Caki2 (cell line): ENCODE measurements around the gene SOX2. TPM values are rescaled to one million over a fixed set of nuclear protein-coding genes. Genes with fewer than 3 reads are reported as not detected.

Experiments
- DNase-seq: peaks from one replicate; pipeline ENCODE4 v3.0.0-alpha.2; 2015; ENCODE audit warnings: low read depth
- in situ Hi-C: cut with HindIII; loops from 2 replicates; pipeline ENCODE4 v1.10.0; 2016; ENCODE audit warnings: low sequenced_read_pairs, low pct_unique_long_range_greater_than_20kb, mixed read lengths
- total RNA-seq: library from RNA; depleted of rRNA; stranded (reverse); fragments of >200 nt; shearing (Covaris generic); gene quantifications from 2 replicates; pipeline ENCODE4 v1.2.3, GENCODE V29; 2014; ENCODE audit warnings: low replicate concordance

The SOX2 gene
- total RNA-seq, 1 experiment from 2014 or later = not detected

DNA sequence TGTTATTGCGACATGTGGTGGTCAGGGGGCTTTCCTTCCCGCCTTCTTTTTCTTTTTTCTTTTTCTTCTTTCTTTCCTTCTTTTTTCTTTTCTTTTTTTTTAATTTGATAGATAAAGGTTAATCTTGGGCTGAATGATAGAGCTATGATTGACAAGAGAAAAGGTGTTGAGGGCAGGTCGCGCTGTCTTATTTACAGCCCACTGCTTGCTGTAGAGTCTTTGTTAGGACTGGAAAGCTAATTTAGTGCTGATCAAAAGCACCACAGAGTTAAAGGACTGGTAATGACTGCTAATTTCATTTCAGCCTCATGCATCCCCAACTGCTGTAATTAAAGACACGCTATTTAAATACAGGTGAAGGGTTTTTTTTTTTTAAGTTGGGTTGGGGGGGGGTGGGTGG lies 10.6 kb upstream of the SOX2 start:
- in situ Hi-C loops = no loop called here
- no peak for DNase-seq

DNA sequence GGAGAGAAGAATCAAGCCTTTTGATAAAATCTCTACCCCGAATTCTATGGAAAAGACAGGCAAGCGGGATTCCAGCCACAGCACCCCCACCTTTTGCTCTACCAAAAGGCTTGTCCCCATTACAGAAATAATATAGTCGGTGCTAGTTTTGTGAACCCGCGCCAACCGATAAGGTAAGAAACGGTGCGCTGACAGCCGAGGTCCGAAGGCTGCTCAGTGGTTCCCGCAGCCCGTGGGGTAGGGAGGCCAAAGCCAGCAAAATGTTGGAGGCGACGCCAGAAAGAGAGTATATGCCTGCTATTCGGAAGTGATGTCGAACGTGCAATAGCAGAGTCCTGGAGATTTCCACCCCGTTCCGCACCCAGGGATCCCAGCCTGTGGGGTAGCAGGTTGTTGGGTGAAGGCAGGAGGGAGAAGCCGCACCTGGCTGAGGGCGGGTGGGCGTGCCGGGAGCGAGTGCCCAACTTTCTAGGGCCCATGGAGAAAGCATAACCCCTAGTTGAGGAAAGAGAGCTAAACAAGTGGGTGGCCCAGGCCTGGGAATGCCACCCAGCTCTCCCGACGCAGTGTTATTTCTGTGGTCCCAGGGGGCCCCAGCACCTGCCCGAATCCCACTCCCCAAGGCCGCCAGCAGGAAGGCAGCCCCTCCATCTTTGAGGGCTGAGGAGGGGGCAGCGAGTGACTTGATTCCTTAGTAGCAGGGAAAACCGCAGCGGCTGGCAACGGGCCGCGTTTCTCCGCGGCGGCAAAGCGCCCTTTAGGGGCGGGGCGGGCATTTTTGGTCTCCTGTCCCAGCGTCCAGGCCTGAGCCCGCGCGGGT lies 7.9 kb upstream of the SOX2 start:
- DNase-seq = no peak
- in situ Hi-C loops = no loop called here

DNA sequence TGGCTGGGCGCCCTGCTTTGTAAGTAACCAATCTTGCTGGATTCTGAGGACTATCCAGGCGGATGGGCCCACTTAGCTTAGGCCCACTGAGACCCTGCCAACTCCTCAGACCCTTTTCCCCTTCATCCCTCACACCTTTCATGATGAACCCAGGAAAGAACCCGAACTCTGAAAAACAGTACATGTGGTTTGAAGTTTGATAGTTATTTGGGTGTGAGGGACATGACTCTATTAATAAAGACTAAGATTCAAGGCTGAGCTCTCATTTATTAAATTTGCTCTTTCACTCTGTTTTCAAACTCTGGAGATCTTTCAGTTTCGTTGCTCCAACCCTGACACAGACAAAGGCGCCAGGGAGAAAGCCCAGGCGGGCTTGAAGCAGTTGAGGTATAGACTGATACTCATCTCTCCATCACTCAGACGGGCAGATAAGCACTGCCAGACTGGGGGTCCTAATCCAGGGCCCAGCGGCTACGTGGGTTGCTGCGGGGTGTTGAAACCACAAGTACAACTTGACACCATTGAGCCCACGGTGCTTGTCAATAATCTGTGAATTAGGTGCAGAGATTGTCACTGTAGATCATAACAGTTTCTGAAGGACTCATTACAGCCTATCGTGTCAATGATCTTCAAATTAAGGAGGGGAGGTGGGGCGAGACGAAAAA lies 7.2 kb upstream of the SOX2 start:
- in situ Hi-C loops = no loop called here
- DNase-seq = no peak

DNA sequence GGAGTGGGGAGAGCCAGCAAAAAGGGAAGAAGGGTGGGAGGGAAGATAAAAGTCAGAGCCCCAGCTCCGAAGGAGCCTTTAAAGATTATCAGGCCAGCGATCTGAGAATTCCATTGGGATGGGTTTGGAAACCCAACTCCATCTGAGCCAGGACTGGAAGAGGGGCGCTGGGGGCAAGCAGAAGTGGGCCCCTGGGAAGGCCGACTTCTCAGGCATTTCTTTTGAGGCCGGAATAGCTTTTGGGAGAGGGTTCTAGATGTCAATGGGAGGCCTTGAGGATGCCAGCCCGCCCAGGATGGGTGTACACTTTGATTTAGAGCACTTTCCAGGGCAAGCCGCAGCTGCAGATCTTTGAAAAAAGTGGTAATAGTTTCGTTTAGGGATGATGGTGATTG lies 6.6 kb upstream of the SOX2 start:
- DNase-seq = no peak

DNA sequence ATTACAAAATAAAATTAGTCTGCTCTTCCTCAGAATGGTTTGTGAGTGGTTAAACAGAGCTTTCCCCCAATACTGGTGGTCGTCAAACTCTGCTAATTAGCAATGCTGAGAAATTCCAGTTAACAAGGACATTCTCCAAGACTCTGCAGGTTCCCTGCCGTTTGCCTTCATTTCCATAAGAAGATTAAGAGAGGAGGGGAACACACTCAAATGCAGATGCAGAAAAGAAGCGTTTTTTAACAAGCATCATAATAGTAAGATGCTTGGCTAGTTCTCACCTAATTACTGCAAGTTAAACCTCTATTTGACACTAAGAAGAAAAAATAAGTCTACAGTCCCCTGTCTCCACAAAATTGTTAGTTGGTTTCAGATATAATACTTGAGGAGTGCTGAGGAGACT lies 3.7 kb upstream of the SOX2 start:
- in situ Hi-C loops = no loop called here
- DNase-seq = no peak

More for the DNA sequence above, 6.6 kb upstream of the SOX2 start:
- in situ Hi-C loops = no loop called here

DNA sequence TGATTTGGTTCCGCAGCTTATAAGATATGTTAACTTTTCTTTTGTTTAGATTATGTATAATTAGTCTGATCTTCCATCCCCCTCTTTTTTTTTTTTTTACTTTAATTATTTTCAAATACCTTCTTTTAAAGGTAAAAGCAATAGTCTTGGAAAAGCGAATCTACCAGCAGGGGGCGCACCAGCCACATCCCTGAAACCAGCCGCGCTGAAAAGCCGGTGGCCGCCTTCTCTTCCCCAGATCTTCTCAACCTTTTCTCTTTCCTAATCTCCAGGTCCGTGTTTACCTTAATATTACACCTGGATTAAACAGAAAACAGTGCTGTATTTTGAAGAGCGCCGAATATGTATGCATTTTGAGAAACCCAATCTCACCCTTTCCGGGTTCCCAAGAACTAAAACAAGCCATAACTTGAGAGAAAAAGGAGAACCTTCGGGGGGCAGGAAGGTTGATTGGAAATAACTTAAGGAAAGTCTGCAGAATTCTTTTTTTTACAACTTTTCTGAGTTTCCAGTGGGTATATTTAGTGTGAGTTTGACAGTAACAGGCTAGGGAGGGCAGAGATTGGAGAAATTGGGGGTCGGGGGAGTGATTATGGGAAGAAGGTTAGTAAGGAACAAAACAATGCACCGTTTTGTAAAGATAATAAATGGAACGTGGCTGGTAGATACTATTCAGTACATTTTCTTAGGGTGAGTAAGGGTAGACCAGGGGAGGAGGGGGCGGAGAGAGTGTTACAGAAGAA lies 2.0 kb upstream of the SOX2 start:
- in situ Hi-C loops = no loop called here
- peak; percentile 53 for DNase-seq

DNA sequence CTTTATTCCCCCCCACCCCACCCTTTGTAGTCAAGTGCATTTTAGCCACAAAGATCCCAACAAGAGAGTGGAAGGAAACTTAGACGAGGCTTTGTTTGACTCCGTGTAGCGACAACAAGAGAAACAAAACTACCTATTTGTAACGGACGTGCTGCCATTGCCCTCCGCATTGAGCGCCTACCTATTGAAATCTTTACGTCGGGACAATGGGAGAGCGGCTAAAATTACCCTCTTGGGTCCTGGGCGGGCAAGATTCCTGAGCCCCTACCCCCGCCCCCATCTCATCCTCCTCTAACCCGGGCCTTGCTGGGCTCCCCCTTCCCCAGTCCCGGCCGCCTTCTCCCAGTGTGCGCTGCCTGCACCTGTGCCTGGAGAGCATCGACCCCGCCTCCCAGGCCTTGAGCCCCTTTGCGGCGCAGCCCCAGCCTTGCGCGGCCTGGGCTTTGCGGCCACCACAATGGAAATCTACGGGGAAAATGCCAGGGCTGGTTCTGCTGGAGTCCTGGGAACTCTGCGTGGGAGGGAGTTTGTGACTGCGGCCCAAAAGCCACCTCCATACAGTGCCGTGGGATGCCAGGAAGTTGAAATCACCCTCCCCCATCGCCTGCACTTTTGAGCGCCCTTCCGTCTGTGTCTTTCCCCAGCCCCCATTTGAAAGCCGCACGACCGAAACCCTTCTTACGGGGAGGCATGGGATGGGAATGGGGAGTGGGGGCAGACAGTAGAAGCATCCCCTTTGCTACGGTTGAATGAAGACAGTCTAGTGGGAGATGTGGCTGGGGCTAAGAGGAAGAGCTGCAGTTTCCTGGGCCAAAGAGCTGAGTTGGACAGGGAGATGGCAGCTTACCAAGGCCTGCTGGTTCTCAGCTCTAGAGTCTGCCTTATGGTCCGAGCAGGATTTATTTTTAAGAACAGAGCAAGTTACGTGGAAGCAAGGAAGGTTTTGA lies 1.1 kb upstream of the SOX2 start:
- DNase-seq = no peak
- in situ Hi-C loops = no loop called here

DNA sequence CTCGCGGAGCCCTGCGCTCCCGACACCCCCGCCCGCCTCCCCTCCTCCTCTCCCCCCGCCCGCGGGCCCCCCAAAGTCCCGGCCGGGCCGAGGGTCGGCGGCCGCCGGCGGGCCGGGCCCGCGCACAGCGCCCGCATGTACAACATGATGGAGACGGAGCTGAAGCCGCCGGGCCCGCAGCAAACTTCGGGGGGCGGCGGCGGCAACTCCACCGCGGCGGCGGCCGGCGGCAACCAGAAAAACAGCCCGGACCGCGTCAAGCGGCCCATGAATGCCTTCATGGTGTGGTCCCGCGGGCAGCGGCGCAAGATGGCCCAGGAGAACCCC lies 464 bp downstream of the SOX2 start:
- DNase-seq = no peak
- in situ Hi-C loops = no loop called here

DNA sequence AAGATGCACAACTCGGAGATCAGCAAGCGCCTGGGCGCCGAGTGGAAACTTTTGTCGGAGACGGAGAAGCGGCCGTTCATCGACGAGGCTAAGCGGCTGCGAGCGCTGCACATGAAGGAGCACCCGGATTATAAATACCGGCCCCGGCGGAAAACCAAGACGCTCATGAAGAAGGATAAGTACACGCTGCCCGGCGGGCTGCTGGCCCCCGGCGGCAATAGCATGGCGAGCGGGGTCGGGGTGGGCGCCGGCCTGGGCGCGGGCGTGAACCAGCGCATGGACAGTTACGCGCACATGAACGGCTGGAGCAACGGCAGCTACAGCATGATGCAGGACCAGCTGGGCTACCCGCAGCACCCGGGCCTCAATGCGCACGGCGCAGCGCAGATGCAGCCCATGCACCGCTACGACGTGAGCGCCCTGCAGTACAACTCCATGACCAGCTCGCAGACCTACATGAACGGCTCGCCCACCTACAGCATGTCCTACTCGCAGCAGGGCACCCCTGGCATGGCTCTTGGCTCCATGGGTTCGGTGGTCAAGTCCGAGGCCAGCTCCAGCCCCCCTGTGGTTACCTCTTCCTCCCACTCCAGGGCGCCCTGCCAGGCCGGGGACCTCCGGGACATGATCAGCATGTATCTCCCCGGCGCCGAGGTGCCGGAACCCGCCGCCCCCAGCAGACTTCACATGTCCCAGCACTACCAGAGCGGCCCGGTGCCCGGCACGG lies 991 bp downstream of the SOX2 start:
- in situ Hi-C loops = no loop called here

DNA sequence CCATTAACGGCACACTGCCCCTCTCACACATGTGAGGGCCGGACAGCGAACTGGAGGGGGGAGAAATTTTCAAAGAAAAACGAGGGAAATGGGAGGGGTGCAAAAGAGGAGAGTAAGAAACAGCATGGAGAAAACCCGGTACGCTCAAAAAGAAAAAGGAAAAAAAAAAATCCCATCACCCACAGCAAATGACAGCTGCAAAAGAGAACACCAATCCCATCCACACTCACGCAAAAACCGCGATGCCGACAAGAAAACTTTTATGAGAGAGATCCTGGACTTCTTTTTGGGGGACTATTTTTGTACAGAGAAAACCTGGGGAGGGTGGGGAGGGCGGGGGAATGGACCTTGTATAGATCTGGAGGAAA lies 1.5 kb downstream of the SOX2 start:
- in situ Hi-C loops = no loop called here

More for the DNA sequence above, 991 bp downstream of the SOX2 start:
- no peak for DNase-seq

DNA sequence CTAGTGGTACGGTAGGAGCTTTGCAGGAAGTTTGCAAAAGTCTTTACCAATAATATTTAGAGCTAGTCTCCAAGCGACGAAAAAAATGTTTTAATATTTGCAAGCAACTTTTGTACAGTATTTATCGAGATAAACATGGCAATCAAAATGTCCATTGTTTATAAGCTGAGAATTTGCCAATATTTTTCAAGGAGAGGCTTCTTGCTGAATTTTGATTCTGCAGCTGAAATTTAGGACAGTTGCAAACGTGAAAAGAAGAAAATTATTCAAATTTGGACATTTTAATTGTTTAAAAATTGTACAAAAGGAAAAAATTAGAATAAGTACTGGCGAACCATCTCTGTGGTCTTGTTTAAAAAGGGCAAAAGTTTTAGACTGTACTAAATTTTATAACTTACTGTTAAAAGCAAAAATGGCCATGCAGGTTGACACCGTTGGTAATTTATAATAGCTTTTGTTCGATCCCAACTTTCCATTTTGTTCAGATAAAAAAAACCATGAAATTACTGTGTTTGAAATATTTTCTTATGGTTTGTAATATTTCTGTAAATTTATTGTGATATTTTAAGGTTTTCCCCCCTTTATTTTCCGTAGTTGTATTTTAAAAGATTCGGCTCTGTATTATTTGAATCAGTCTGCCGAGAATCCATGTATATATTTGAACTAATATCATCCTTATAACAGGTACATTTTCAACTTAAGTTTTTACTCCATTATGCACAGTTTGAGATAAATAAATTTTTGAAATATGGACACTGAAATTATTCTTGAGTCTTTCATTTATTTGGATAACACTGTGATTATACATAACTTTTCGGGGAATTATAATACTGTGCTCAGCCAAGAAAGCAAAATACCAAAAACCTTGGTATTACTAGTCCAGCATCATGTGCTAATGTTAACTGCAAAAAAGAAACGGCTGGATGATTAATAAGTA lies 2.2 kb downstream of the SOX2 start:
- in situ Hi-C loops = no loop called here
- DNase-seq = no peak

More for the DNA sequence above, 1.5 kb downstream of the SOX2 start:
- DNase-seq = no peak

DNA sequence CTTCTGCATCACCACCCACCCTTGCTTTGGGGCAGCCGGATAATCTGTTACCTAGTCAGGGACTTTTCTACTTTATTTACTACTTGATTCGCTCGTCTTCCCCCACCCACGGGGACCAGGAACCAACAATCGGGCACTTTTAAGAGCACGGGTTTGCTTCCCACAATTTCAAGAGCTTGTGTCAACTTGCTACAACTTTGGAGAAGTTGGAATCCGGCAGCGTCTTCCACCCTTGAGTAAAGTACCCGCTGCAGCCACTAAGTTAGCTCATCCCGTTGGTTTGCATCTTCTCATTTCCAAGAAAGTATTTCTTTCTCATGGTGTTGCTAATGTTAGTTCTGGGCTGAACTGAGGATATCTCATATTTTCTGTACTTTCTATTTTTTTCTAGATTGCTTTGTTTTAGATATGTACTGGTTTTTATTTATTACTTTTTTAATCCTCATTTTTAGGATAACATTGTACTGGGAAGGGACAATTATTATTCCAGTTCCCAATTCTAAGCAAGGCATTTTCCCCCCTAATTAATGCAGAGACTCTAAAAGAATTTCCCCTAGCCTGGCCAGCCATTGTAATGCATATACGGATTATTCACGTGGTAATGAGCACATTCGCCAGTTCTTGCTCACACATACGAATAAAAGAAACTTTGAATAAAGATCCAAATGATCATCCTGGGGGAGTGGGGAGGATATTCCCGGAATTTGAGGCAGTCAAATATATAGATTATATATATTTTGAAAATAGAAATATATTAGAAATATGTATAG lies 4.0 kb downstream of the SOX2 start:
- in situ Hi-C loops = no loop called here
- DNase-seq = no peak

DNA sequence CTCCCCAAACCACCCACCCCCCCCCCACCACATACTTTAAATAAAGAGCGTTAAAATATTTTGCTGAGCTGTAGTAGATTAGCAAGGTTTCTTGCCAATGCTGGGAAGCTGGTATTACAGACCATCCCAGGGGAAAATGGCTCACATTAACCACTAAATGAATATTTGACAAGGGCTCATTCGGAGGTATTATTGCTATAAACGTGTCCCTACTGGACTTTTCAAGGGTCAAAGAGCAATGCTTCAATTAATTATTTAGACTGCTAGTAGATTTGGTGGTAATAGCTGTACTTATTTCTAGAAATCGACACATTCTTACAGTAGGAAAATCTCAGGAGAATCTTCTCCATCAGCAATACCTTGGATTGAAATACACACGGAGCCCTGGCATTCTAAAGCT lies 5.2 kb downstream of the SOX2 start:
- DNase-seq = no peak
- in situ Hi-C loops = no loop called here

DNA sequence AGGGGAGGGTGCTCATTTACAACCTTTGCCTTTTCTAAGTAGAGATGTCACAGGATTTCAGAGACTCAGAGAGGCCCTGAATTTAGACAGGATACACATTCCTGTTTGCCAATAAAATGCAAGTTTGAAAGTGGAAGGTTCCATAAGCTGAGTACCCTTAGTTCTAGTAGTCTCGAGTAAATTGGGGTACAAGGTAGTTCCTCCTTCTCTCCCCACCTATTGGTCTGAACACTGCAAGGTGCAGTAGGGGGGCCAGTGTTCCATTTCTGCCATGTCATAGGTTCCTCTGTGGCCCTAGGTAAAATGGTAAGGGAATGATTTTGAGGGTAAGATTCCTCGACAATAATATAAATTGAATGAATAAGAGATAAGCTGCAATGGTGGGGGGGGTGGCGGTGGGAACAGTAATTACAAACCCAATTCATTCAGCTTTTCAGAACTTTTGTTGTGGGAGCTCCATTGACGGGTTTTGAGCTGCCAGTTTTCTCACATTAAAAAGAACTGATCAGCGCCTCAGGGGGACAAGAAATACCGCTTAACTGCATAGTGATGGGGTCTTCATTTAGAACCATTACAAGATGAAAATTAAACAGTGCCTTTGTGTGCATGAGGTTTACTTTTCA lies 5.9 kb downstream of the SOX2 start:
- in situ Hi-C loops = no loop called here

DNA sequence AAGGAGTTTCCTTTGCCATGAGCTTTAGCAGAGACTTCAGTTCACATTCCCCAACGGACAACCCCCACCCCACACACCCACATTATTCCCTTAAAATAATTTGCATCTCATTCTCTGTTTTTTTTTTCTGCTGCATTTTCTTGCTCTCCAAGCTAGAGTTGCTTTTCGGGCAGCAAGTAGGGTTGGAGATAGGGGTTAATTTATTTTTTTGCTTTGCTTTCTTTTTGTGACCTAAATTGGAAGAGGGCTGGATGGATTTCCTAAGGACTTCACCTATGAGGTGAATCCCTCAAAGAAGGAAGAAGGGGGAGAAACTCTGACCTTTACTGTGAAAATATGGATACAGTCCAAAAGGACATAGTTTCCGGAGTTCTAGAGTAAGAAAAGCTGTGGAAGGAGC lies 6.6 kb downstream of the SOX2 start:
- no peak for DNase-seq
- in situ Hi-C loops = no loop called here

More for the DNA sequence above, 5.9 kb downstream of the SOX2 start:
- DNase-seq = no peak
